ENCODE results near the gene RDX. TPM values are rescaled to one million over a fixed set of nuclear protein-coding genes. Genes with fewer than 3 reads are reported as not detected.

RDX gene
- total RNA-seq, 1 experiment from 2014 or later, result 77.4 TPM

DNA sequence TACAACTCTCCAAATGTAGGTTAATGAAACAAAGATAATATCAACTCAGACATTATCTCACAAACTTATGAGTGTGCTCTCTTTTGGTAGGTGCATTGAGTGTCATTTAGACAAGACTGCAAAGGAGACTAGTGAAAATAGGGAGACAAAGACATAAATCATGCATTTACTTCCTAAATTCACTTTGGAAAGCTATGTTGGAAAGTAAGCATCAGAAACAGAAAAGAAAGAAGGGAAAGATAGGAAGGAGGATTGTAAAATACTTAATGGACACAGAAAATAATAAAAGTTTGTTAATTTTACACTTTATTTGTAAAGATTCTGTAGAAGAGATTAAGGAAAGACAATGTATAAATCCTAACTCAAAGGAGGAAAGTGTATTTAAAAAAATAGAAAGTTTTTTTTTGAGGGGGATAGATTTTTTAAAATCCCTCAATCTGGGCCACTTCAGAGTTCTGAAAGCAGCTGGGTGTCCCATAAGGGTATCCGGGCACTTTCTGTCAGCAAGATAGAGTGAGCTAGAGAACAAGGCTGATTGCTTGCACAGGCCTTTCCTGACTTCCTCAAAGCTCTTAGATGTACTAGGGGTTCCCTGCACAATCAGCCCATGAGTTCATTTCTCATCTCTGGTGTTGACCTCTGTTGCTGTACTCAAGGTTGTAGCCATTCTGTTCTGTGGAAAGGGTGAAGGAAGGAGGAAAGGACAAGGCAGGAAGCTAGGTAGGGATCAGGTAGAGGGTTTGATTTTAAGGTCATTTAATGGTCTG lies 22.4 kb upstream of the RDX start:
- POLR2A ChIA-PET, result interaction anchor here (0.6 kb wide), 1 partner anchor 101 kb away, joined by 3 read pairs; no protein-coding TSS in a partner anchor
- TF ChIP-seq, protein P1, sequence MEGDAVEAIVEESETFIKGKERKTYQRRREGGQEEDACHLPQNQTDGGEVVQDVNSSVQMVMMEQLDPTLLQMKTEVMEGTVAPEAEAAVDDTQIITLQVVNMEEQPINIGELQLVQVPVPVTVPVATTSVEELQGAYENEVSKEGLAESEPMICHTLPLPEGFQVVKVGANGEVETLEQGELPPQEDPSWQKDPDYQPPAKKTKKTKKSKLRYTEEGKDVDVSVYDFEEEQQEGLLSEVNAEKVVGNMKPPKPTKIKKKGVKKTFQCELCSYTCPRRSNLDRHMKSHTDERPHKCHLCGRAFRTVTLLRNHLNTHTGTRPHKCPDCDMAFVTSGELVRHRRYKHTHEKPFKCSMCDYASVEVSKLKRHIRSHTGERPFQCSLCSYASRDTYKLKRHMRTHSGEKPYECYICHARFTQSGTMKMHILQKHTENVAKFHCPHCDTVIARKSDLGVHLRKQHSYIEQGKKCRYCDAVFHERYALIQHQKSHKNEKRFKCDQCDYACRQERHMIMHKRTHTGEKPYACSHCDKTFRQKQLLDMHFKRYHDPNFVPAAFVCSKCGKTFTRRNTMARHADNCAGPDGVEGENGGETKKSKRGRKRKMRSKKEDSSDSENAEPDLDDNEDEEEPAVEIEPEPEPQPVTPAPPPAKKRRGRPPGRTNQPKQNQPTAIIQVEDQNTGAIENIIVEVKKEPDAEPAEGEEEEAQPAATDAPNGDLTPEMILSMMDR (IDR thresholded peaks at IDR 0.05), result no peak
- TF ChIP-seq IRF2 (CRISPR knock-in tag; IDR thresholded peaks at IDR 0.05; ENCODE audit: borderline replicate concordance, low read depth), result no peak
- TF ChIP-seq, protein P2, sequence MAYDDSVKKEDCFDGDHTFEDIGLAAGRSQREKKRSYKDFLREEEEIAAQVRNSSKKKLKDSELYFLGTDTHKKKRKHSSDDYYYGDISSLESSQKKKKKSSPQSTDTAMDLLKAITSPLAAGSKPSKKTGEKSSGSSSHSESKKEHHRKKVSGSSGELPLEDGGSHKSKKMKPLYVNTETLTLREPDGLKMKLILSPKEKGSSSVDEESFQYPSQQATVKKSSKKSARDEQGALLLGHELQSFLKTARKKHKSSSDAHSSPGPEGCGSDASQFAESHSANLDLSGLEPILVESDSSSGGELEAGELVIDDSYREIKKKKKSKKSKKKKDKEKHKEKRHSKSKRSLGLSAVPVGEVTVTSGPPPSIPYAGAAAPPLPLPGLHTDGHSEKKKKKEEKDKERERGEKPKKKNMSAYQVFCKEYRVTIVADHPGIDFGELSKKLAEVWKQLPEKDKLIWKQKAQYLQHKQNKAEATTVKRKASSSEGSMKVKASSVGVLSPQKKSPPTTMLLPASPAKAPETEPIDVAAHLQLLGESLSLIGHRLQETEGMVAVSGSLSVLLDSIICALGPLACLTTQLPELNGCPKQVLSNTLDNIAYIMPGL (CRISPR knock-in tag; IDR thresholded peaks at IDR 0.05), result no peak
- TF ChIP-seq ZNF317 (CRISPR knock-in tag; IDR thresholded peaks at IDR 0.05; ENCODE audit: borderline replicate concordance, low read depth), result no peak
- TF ChIP-seq, protein P3, sequence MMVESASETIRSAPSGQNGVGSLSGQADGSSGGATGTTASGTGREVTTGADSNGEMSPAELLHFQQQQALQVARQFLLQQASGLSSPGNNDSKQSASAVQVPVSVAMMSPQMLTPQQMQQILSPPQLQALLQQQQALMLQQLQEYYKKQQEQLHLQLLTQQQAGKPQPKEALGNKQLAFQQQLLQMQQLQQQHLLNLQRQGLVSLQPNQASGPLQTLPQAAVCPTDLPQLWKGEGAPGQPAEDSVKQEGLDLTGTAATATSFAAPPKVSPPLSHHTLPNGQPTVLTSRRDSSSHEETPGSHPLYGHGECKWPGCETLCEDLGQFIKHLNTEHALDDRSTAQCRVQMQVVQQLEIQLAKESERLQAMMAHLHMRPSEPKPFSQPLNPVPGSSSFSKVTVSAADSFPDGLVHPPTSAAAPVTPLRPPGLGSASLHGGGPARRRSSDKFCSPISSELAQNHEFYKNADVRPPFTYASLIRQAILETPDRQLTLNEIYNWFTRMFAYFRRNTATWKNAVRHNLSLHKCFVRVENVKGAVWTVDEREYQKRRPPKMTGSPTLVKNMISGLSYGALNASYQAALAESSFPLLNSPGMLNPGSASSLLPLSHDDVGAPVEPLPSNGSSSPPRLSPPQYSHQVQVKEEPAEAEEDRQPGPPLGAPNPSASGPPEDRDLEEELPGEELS (CRISPR knock-in tag; IDR thresholded peaks at IDR 0.05), result no peak
- TF ChIP-seq HMGA2 (CRISPR knock-in tag; IDR thresholded peaks at IDR 0.05), result no peak
- TF ChIP-seq ZNF396 (CRISPR knock-in tag; IDR thresholded peaks at IDR 0.05; ENCODE audit: borderline replicate concordance), result no peak
- TF ChIP-seq, protein P4, sequence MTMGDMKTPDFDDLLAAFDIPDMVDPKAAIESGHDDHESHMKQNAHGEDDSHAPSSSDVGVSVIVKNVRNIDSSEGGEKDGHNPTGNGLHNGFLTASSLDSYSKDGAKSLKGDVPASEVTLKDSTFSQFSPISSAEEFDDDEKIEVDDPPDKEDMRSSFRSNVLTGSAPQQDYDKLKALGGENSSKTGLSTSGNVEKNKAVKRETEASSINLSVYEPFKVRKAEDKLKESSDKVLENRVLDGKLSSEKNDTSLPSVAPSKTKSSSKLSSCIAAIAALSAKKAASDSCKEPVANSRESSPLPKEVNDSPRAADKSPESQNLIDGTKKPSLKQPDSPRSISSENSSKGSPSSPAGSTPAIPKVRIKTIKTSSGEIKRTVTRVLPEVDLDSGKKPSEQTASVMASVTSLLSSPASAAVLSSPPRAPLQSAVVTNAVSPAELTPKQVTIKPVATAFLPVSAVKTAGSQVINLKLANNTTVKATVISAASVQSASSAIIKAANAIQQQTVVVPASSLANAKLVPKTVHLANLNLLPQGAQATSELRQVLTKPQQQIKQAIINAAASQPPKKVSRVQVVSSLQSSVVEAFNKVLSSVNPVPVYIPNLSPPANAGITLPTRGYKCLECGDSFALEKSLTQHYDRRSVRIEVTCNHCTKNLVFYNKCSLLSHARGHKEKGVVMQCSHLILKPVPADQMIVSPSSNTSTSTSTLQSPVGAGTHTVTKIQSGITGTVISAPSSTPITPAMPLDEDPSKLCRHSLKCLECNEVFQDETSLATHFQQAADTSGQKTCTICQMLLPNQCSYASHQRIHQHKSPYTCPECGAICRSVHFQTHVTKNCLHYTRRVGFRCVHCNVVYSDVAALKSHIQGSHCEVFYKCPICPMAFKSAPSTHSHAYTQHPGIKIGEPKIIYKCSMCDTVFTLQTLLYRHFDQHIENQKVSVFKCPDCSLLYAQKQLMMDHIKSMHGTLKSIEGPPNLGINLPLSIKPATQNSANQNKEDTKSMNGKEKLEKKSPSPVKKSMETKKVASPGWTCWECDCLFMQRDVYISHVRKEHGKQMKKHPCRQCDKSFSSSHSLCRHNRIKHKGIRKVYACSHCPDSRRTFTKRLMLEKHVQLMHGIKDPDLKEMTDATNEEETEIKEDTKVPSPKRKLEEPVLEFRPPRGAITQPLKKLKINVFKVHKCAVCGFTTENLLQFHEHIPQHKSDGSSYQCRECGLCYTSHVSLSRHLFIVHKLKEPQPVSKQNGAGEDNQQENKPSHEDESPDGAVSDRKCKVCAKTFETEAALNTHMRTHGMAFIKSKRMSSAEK (CRISPR knock-in tag; IDR thresholded peaks at IDR 0.05; ENCODE audit: borderline replicate concordance), result no peak
- TF ChIP-seq, protein P5, sequence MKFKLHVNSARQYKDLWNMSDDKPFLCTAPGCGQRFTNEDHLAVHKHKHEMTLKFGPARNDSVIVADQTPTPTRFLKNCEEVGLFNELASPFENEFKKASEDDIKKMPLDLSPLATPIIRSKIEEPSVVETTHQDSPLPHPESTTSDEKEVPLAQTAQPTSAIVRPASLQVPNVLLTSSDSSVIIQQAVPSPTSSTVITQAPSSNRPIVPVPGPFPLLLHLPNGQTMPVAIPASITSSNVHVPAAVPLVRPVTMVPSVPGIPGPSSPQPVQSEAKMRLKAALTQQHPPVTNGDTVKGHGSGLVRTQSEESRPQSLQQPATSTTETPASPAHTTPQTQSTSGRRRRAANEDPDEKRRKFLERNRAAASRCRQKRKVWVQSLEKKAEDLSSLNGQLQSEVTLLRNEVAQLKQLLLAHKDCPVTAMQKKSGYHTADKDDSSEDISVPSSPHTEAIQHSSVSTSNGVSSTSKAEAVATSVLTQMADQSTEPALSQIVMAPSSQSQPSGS (CRISPR knock-in tag; IDR thresholded peaks at IDR 0.05; ENCODE audit: borderline replicate concordance, low read depth), result no peak
- TF ChIP-seq ZNF423 (CRISPR knock-in tag; IDR thresholded peaks at IDR 0.05), result no peak
- TF ChIP-seq RORB (CRISPR knock-in tag; IDR thresholded peaks at IDR 0.05), result no peak
- TF ChIP-seq, protein P6, sequence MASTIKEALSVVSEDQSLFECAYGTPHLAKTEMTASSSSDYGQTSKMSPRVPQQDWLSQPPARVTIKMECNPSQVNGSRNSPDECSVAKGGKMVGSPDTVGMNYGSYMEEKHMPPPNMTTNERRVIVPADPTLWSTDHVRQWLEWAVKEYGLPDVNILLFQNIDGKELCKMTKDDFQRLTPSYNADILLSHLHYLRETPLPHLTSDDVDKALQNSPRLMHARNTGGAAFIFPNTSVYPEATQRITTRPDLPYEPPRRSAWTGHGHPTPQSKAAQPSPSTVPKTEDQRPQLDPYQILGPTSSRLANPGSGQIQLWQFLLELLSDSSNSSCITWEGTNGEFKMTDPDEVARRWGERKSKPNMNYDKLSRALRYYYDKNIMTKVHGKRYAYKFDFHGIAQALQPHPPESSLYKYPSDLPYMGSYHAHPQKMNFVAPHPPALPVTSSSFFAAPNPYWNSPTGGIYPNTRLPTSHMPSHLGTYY (CRISPR knock-in tag; IDR thresholded peaks at IDR 0.05), result no peak
- no peak for TF ChIP-seq RELA (CRISPR knock-in tag; IDR thresholded peaks at IDR 0.05; ENCODE audit: borderline replicate concordance)
- TF ChIP-seq, protein P7, sequence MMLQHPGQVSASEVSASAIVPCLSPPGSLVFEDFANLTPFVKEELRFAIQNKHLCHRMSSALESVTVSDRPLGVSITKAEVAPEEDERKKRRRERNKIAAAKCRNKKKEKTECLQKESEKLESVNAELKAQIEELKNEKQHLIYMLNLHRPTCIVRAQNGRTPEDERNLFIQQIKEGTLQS (CRISPR knock-in tag; conservative IDR thresholded peaks at IDR 0.05), result no peak
- TF ChIP-seq GRHL2 (CRISPR knock-in tag; IDR thresholded peaks at IDR 0.05; ENCODE audit: insufficient replicate concordance, severe bottlenecking), result no peak
- TF ChIP-seq, protein P8, sequence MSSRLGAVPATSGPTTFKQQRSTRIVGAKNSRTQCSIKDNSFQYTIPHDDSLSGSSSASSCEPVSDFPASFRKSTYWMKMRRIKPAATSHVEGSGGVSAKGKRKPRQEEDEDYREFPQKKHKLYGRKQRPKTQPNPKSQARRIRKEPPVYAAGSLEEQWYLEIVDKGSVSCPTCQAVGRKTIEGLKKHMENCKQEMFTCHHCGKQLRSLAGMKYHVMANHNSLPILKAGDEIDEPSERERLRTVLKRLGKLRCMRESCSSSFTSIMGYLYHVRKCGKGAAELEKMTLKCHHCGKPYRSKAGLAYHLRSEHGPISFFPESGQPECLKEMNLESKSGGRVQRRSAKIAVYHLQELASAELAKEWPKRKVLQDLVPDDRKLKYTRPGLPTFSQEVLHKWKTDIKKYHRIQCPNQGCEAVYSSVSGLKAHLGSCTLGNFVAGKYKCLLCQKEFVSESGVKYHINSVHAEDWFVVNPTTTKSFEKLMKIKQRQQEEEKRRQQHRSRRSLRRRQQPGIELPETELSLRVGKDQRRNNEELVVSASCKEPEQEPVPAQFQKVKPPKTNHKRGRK (CRISPR knock-in tag; IDR thresholded peaks at IDR 0.05; ENCODE audit: borderline replicate concordance), result no peak
- no peak for TF ChIP-seq FOXK1 (CRISPR knock-in tag; IDR thresholded peaks at IDR 0.05)
- CTCF ChIA-PET, result no interaction called here
- ATAC-seq (no peak), DNase-seq (ENCODE audit: low spot score) (no peak)
- Mint-ChIP-seq H3K27me3 (ENCODE audit: low read depth) (no peaks in the 10 kb centered on the region; the same call in 1 of the 2 replicates), H3K4me3 (no peak overlapping the region), H3K27ac (no peak overlapping the region), H3K36me3 (no peaks in the 10 kb centered on the region), H3K9me3 (no peaks in the 10 kb centered on the region), H3K4me1 (peaks cover 17% of the 10 kb centered on the region)
